HG03378 (cell line): Measurements from ENCODE around the gene PRKCQ.
A peak's percentile ranks its signal among the peaks of the same experiment; 100 is the strongest.

ENCODE experiments used
- ATAC-seq: cut with Tn5 transposase; IDR thresholded peaks from one replicate; pipeline ENCODE4 v1.9.1; 2021; ENCODE audit warnings: mild to moderate bottlenecking, moderate library complexity; ENCODE audit not compliant: unreplicated experiment

Gene PRKCQ

DNA sequence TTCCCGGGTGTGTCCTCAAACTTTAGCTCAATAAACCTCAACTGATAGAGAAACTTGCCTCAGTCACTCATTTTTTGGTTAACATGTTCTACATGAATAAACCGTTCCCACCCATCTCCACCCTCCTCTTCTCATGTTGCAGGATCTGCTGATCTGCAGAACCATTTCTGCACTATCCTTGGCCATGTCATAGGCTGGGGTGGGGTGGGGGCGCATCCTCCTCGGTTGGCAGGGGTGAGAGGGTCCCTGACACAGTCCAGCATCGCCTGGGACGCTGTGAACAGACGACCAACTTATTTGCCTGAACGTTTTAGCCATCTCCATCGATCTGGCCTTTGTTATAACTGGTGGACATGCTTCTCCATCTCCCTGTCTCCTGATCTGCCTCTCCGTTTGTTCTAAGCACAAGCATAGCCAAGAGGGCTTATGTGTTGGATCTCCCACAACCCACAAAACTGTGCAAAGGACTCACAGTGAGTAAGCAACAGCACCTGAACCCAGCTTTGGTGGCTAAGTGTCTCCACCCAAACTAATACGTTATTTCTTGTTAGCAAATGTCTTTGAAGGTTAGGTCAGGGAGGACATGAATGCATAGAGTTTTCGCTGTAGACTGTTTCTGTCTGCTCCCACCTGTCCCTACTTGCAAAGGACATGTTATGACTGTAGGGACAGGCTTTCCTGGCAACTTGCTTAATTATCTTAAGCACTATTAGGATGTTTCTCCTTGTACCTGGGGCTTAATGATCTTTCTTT is 51.7 kb downstream of the PRKCQ start:
- ATAC-seq: no peak

DNA sequence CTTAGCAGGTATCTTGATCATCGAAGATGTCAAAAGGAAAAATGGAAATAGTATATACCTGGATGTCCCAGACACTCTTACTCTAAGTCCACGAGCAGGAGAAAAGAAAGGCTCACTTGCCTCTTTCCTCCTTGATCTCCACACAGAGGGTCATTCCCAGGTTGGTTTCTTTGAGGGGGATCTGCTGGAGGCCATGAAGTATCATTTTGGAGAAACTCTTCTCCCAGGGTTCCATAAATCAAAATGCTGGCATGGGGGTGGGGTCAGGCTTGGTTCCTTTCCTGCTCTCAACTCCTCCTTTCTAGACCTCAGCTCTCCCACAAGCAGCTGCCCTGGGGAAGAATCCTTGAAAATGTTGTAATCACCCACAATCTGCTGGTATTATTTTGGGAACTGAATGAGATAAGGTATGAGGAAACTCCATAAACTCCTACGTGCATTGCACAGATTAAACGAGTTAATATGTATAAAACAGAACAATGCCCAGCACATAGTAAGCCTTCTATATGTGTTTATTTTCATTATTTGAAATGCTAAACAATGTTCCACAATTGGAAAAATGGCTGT is 54.4 kb downstream of the PRKCQ start:
- ATAC-seq: no peak

GRCh38 chr10:6522230-6522629 is 57.8 kb downstream of the PRKCQ start:
- no peak for ATAC-seq

- no peak for ATAC-seq
Measured at GRCh38 chr10:6520138-6520537, 59.9 kb downstream of the PRKCQ start.

GRCh38 chr10:6518791-6519429 is 61.2 kb downstream of the PRKCQ start:
- ATAC-seq: no peak

DNA sequence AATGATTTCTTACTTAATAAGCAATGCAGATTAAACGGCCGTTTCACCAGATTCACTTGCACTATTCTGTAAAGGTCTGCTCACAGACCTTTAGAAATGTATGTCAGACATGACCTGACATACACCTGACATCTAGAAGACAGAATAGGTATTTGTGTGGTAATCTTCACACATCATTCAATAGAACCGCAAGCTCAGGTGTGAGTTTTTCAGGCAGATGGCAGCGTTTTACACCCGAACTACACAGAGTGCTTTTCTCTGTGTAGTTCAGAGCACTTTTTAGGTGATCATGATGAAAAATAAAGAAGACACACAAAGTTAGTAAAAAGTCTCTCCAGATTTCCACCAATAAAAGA is 63.2 kb downstream of the PRKCQ start:
- ATAC-seq: no peak

GRCh38 chr10:6516281-6516928 is 63.7 kb downstream of the PRKCQ start:
- no peak for ATAC-seq

DNA sequence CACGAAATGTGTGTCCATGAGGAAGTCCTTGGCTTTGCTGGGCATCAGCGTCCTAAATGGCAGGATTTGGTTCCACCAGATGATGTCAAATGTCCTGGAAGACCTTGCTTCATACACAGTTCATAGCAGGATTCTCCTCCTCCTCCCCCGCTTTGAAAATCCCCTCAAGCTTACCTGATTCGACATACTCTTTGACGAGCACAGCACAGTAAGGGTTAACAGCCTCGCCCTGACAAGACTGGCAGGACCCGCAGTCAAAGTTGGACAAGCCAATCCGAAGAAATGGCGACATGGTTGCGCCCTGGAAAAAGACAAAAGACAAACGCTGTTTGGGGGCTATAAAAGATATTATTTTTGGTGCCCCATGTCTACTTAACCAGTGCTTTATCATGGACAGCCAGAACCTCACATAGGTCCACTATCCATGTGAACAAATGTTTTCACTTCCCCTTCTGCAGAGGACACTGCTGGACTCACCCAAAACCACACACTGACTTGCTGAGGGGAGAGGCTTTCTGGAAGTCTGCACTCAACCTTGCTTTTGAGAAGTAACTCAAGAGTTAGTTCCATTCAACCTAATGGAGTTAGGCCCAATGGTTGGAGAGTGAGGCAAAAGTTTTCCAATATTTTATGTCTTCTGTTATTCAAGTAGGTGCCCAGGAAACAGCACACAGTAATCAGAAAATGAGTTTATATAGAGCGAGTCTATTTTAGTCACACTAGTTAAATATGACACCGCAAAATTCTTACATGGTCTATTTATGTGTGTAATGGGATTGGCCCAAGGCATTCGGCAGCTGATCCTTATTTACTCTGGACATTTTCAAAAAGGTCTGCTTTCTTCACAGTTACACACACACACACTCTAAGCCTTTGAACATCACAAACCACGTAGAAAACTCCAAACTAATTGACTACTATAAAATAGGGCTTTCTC is 65.0 kb downstream of the PRKCQ start:
- no peak for ATAC-seq

DNA sequence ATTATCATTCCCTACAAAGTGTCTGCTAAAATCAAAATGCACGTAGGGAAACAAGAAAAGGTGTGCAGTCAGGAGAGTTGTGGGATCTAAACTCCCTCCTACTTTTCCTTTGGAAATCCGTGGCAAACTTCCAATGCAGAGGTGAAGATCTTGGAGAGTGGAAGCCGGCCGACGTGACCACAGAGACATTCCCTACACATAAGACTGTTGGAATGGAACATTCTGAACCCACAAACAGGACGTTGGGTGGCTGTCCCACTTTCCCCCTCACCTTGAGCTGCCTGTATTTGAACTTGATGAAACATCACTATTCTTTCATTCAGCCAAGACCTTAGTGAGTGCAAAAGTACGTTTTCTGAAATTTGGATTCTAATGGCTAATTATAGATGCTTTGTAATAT is 65.9 kb downstream of the PRKCQ start:
- ATAC-seq: no peak

DNA sequence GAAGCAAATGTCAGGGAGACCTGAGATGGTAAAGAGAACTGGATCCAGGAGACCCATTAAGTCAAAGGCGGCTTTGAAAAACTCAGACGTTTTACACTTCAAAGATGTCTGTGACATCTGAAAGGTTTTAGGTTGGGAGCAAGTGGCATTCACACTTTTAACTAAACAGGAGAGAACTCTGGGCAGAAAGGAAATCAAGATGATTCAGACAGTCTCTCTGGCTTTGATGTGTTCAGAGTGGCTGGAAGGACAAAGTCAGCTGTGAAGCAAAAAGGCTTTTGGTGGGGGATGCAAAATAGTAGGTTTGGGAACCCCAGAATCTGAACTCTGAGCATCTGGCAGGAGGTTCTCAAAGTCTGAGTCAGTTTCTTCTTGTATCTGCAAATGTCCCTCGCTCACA is 66.6 kb downstream of the PRKCQ start:
- ATAC-seq: no peak

- no peak for ATAC-seq
Measured at GRCh38 chr10:6512182-6512581, 67.9 kb downstream of the PRKCQ start.

- no peak for ATAC-seq
Measured at GRCh38 chr10:6511347-6511746, 68.7 kb downstream of the PRKCQ start.

DNA sequence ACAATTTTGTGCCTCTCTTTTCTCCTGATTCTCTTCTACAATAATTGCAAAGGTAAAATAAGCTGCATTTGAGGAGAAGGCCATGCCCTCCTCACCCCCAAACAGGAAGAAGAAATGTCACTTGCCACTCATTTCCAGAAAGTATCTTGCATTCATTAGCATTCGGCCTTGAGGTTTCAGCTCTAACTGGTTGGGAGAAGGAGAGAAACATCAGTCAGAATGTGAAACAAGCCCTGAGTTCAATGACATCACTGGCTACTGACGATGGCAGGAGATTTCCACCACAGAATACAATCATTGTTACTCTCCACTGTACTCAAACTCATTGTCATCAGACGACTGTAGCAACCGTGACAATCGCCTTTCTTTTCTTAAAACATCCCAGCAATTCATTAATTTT is 72.8 kb downstream of the PRKCQ start:
- peak; percentile 97 for ATAC-seq

- no peak for ATAC-seq
Measured at GRCh38 chr10:6505300-6505699, 74.8 kb downstream of the PRKCQ start.

GRCh38 chr10:6504296-6504695 is 75.8 kb downstream of the PRKCQ start:
- ATAC-seq: no peak

DNA sequence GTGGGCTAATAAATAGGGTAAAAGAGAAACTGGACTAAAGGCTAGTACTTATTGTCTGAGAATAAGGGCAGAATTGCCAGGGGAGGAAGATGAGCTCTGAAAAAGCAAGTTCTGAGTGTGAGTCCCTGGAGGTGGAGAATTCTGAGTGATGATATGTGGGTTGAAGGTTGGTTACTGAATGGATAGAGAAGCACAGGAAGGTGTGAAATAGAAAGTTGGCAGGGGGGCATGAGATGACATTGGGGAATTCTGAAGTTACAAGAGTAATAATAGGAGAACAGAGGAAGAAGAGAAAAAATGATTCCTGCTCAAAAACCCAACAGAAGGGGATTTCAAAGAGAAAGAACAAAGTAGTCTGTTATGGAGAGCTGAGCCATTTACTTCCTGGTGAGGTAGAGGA is 76.9 kb downstream of the PRKCQ start:
- ATAC-seq: no peak

GRCh38 chr10:6501931-6502330 is 78.1 kb downstream of the PRKCQ start:
- no peak for ATAC-seq

DNA sequence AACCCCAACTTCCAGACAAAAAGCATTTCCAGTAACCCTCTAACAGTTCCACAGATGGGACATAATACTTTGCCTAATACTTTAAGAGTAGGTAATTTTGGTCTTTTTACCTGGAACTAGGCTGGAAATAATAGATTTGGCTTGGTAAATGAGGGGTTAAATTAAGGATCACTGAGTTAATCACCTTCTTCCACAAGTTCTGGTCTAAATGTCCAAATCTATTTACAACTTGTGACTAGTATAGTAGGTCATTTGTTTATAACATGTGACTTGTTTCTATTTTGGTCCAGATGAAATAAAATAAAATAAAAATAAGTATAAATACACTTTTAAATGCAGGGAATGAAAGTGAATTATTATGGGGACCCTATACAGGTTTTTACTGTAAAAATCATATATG is 80.1 kb downstream of the PRKCQ start:
- ATAC-seq: no peak

DNA sequence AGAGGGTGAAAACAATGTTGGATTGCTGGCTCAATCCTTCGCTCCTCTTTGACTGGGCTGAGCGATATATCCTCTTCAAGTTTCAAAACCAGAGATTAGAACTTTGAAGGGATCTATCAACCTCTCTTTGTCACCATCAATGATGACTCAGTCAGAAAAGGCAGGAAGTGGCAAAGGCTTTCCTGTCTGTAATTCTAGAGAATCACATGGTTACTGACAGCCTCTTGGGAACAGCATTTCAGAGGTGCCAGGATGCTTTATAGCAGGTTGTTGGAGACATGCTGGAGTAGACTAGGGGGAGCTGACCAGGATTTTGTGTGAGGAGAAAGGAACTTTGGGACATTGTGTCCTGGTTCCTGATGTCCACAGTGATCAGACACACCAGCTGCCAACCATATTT is 81.3 kb downstream of the PRKCQ start:
- no peak for ATAC-seq

DNA sequence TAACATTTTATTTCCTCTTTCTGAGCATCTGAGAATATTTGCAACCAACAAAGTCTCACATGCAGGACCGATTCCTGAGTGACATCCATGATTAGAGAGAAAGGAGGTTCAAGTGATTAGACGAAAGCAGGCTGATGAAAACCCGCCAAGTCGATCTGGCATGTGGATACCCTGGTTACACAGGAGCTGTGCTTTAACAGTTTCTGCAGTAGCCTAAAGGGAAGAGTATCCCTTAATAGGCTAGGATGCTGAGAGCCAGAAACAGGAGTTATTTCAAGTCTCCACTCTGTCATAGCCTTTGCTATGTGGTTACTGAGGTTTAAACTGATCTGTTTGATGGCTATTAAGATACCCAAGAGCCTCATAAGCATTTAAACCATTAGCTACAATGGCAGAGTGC is 82.5 kb downstream of the PRKCQ start:
- ATAC-seq: no peak
